Colonic mucosa (tissue), 4 donors: ENCODE results near the gene SERPINH1. TPM values are rescaled to one million over a fixed set of nuclear protein-coding genes. Genes with fewer than 3 reads are reported as not detected.

Experiments used
- DNase-seq: peaks from one replicate; pipeline ENCODE4 v3.0.0-alpha.2; 2020
- H3K27ac ChIP-seq: fragments of 200-600 bp; one replicate; pipeline ENCODE4 v1.8.0; 2021
- H3K27me3 ChIP-seq: fragments of 200-600 bp; one replicate; pipeline ENCODE4 v1.8.0; 2021
- H3K36me3 ChIP-seq: fragments of 200-600 bp; one replicate; pipeline ENCODE4 v1.8.0; 2021
- H3K4me1 ChIP-seq: fragments of 200-600 bp; one replicate; pipeline ENCODE4 v1.8.0; 2021; ENCODE audit warnings: mild to moderate bottlenecking
- H3K4me3 ChIP-seq: fragments of 200-600 bp; one replicate; pipeline ENCODE4 v1.8.0; 2021
- H3K9ac ChIP-seq, 2 donors: one replicate each; pipeline ENCODE4 v1.7.0; 2013; ENCODE audit warnings: control low read depth in 2 of 2, low read depth in 2 of 2, low read length in 2 of 2
- H3K9me3 ChIP-seq: fragments of 200-600 bp; one replicate; pipeline ENCODE4 v1.8.0; 2021
- intact Hi-C: fragments of 100-400 bp; cut with DNase I; formaldehyde crosslinking; loops from one replicate; pipeline ENCODE4 v1.14.1; 2022
- total RNA-seq, 2 donors: library from RNA; stranded (reverse); fragmentation: NEBNext Ultra II Directional in 1 of 2; extraction: Animal tissue kit (Norgen Biotek cat#: 25700) in 1 of 2; gene quantifications; one replicate each; pipeline ENCODE4 v1.2.1, GENCODE V29; 2021
- TF ChIP-seq, protein P1 (sequence below): fragments of 200-600 bp; IDR thresholded peaks from one replicate; pipeline ENCODE4 v1.8.0; 2022; ENCODE audit warnings: antibody characterized with exemption, mild to moderate bottlenecking
- donor health status: healthy.
- donor health status: DM: no; HTN: no; CAD: no.
- donor health status: DM: no; HTN: no; CAD: no.

Gene SERPINH1
- total RNA-seq, 2 donors from 2014 or later: 66.3 to 136 TPM

DNA sequence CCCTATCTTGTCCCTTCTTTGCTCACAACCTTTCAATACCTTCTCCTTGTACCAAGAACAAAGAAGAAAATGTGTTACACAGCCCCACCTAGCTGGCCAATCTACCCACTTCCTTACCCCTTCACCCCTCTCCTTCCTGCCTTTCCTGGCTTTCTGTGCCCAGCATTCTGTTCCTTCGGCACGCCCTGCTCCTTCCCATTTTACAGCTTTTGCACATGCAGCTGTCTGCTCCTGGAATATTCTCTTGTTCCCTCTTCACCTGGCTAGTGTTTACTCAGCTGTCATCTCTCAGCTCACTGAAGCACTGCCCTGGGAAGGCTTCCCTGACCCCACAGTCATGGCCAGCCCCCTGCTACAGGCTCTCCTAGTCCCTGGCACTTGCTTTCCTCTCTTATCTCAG lies 30.7 kb downstream of the SERPINH1 start:
- Histone ChIP-seq H3K9me3 (no peaks in the 10 kb centered on the region), H3K36me3 (no peaks in the 10 kb centered on the region), H3K27me3 (no peaks in the 10 kb centered on the region), H3K27ac (no peak overlapping the region), H3K4me1 (no peaks in the 10 kb centered on the region), H3K4me3 (no peak overlapping the region), H3K9ac (no peak overlapping the region)
- intact Hi-C loops: no loop called here
- TF ChIP-seq, protein P1, sequence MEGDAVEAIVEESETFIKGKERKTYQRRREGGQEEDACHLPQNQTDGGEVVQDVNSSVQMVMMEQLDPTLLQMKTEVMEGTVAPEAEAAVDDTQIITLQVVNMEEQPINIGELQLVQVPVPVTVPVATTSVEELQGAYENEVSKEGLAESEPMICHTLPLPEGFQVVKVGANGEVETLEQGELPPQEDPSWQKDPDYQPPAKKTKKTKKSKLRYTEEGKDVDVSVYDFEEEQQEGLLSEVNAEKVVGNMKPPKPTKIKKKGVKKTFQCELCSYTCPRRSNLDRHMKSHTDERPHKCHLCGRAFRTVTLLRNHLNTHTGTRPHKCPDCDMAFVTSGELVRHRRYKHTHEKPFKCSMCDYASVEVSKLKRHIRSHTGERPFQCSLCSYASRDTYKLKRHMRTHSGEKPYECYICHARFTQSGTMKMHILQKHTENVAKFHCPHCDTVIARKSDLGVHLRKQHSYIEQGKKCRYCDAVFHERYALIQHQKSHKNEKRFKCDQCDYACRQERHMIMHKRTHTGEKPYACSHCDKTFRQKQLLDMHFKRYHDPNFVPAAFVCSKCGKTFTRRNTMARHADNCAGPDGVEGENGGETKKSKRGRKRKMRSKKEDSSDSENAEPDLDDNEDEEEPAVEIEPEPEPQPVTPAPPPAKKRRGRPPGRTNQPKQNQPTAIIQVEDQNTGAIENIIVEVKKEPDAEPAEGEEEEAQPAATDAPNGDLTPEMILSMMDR: no peak
- DNase-seq: peak; percentile 61

DNA sequence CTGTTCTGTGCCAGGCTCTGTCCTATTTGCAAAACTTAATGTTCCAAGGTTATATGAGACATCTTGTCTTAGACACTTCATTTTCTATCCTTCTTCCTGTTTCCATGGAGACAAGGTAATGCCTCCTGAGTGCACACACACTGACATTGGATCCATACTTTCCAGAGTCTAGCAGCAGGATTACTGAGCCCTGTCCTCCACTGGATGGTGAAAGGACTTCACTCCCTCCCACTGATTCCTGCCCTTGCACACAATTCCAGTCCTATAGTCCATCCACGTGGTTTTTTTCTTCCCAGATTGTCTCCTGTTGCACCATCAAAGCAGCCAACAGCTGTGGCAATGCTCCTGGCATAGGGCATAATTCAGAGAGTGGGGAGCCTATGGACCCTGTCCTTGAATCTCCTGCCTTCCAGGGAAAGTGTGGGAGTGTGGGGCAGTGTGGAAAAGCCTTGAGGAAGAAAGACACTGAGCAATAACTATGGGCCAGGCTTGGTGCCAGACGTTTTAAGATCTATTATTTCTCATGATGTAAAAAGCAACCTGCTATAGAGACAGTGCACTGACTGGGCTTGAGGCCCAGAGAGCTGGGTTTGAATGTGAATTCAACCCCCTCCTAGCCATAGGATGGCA lies 31.3 kb downstream of the SERPINH1 start:
- no peaks in the 10 kb centered on the region for H3K27me3 ChIP-seq
- no peaks in the 10 kb centered on the region for H3K4me1 ChIP-seq
- no peaks in the 10 kb centered on the region for H3K36me3 ChIP-seq
- H3K9ac ChIP-seq: no peak overlapping the region
- intact Hi-C loops: no loop called here
- no peak overlapping the region for H3K27ac ChIP-seq
- no peak overlapping the region for H3K4me3 ChIP-seq
- TF ChIP-seq, protein P1: no peak
- no peaks in the 10 kb centered on the region for H3K9me3 ChIP-seq
- DNase-seq: no peak

DNA sequence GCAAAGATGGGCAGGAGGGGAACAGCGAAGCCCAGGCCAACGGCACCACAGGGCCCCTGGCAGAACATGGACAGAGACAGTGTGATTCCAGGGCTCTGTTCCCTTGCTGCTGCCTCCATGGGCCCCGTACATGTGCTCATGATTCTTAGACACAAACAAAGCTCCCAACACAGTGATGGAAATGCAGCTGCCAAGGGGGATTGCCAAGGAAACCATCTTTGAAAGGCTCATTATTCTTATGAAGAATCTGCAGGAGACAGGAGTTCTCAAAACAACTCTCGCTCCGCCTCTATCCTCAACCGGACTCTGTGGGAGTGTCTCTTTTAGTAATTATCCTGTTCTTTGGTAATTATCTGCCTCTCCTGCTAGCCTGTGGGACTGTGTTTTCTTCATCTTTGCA lies 32.2 kb downstream of the SERPINH1 start:
- intact Hi-C loops: no loop called here
- no peaks in the 10 kb centered on the region for H3K4me1 ChIP-seq
- no peak overlapping the region for H3K4me3 ChIP-seq
- DNase-seq: no peak
- H3K9me3 ChIP-seq: no peaks in the 10 kb centered on the region
- TF ChIP-seq, protein P1: no peak
- H3K9ac ChIP-seq: no peak overlapping the region
- no peaks in the 10 kb centered on the region for H3K36me3 ChIP-seq
- no peaks in the 10 kb centered on the region for H3K27me3 ChIP-seq
- H3K27ac ChIP-seq: no peak overlapping the region

DNA sequence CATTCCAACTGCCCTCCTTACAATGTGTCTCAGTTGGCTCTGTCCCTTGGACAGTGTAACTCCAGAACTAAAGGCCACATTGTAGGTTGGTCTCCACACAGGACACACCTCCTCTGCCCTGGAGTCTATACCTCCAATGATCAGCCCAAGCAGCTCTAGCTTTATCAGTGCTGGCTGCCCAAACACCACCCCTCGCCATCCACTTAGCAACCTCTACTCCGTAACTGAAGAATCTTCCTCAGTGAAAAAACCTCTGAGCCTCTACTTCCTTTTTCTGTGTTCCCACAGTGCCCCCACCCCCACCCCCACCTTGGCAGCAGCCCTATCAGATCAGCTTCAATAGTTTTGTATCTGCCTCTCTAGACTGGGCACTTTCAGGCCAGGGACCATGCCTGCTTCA lies 33.4 kb downstream of the SERPINH1 start:
- H3K9ac ChIP-seq: no peak overlapping the region
- H3K27ac ChIP-seq: no peak overlapping the region
- TF ChIP-seq, protein P1: no peak
- intact Hi-C loops: no loop called here
- DNase-seq: no peak
- H3K9me3 ChIP-seq: no peaks in the 10 kb centered on the region
- H3K4me1 ChIP-seq: no peaks in the 10 kb centered on the region
- no peak overlapping the region for H3K4me3 ChIP-seq
- no peaks in the 10 kb centered on the region for H3K27me3 ChIP-seq
- H3K36me3 ChIP-seq: no peaks in the 10 kb centered on the region

DNA sequence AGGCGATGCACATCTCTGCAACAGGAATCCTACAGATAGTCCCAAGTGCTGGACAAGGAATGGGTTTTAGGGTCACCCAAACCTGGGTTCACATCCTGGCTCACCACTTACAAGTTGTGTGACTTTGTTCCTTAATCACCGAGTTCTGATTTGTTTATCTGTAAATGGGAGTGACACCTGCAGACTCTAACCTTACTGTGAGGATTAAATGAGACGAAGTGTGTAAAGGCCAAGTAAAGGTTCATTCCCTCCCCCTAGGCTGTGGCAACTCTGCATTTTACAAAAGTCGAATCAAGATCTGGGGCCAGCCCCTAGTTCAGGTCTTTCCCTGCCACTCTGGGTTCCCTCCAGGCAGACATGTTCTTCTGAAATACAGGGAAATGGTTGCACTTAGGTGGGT lies 34.9 kb downstream of the SERPINH1 start:
- Histone ChIP-seq H3K9me3 (no peaks in the 10 kb centered on the region), H3K9ac (no peak overlapping the region), H3K36me3 (no peaks in the 10 kb centered on the region), H3K27me3 (no peaks in the 10 kb centered on the region), H3K27ac (no peak overlapping the region), H3K4me3 (no peak overlapping the region), H3K4me1 (no peaks in the 10 kb centered on the region)
- intact Hi-C loops: no loop called here
- TF ChIP-seq, protein P1: no peak
- DNase-seq: no peak
